HG02852 (cell line): ENCODE data around the gene HERC4.
"Not testable (repeated sequence)": the region's sequence is repeated elsewhere in the genome, so short reads cannot be mapped to it uniquely, and the experiment has no call there.

ENCODE experiments used
- ATAC-seq: cut with Tn5 transposase; IDR thresholded peaks from one replicate; pipeline ENCODE4 v1.9.1; 2021; ENCODE audit warnings: mild to moderate bottlenecking, moderate library complexity; ENCODE audit not compliant: unreplicated experiment

The HERC4 gene

GRCh38 chr10:67975871-67976270 lies 99.2 kb downstream of the HERC4 start:
- ATAC-seq, result no peak

- no peak for ATAC-seq
Observed at GRCh38 chr10:67971311-67971710, 103.8 kb downstream of the HERC4 start.

DNA sequence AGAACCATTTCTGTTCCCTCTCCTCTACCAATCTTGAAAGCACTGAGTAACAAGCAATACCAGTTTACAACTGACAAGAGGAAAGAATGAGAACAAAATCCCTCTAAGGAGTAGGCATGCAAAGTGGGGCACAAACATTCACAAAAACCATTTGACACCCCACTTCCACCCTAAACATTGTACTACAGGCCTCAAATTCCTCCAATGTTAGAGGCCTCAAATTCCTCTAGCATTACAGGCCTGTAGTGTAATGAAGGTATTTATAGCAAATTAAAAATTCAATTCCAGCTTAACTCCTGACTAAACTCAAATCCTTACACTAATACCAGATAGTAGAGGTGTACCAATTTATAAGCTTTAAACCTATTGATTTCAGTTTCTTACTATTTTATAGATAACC lies 105.2 kb downstream of the HERC4 start:
- no peak for ATAC-seq

DNA sequence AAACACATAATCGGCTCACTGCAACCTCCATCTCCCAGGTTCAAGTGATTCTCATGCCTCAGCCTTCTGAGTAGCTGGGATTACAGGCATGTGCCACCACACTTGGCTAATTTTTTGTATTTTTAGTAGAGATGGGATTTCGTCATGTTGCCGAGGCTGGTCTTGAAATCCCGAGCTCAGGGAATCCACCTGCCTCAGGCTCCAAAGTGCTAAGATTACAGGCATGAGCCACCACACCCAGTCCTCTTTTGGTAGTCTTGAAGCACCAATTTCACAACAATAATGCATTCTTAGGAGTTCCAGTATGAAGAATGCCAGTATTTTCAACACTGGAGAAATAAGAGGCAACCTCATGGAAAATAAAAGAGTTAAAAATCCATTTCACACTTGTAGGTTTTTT lies 109.0 kb downstream of the HERC4 start:
- not testable (repeated sequence) for ATAC-seq

- no peak for ATAC-seq
Observed at GRCh38 chr10:67965456-67965855, 109.6 kb downstream of the HERC4 start.

GRCh38 chr10:67959839-67960476 lies 115.1 kb downstream of the HERC4 start:
- no peak for ATAC-seq

DNA sequence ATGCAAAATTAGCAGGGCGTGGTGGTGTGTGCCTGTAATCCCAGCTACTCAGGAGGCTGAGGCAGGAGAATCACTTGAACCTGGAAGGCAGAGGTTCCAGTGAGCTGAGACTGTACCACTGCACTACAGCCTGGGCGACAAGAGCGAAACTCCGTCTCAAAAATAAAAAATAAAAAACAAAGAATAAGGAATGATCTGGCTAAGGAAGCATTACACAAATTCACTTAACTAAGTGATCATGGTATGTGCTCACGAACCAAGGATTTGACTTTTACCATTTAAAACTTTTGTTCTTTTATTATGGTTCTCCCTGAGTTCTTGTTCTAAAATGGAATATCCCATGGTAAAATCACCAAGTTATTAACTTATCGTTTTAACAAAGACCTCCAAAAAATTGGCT lies 119.5 kb downstream of the HERC4 start:
- ATAC-seq, result no peak

DNA sequence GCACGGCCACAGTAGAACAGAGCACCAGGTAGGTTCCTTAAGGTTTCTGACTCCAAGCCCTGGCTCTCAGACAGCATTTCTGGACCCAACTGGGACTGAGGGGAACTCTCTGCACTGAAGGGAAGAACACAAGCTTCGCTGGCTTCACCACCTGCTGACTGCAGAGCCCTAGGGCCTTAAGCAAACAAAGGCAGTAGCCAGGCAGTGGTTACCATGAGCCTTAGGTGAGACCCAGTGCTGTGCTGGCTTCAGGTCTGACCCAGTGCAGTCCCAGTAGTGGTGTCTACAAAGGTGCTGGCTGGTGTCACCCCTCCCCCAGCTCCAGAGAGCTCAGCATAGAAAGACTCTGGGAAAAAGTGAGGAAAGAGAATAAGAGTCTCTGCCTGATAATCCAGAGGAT lies 131.2 kb downstream of the HERC4 start:
- ATAC-seq, result no peak

- no peak for ATAC-seq
Observed at GRCh38 chr10:67936416-67936815, 138.7 kb downstream of the HERC4 start.

DNA sequence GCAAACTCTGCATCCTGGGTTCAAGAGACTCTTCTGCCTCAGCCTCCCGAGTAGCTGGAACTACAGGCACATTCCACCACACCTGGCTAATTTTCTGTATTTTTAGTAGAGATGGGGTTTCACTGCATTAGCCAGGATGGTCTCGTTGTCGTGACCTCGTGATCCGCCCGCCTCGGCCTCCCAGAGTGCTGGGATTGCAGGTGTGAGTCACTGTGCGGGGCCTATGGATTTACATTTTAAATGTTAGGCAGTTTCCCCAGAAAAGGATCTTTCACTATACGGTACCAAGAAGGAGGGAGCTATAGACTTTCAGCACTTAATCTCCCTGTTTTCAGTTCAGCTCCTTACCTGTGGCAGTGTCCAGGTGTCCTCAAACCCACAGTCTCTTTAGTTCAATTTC lies 139.9 kb downstream of the HERC4 start:
- no peak for ATAC-seq

GRCh38 chr10:67934336-67934735 lies 140.7 kb downstream of the HERC4 start:
- ATAC-seq, result no peak

GRCh38 chr10:67933199-67933598 lies 141.9 kb downstream of the HERC4 start:
- no peak for ATAC-seq

DNA sequence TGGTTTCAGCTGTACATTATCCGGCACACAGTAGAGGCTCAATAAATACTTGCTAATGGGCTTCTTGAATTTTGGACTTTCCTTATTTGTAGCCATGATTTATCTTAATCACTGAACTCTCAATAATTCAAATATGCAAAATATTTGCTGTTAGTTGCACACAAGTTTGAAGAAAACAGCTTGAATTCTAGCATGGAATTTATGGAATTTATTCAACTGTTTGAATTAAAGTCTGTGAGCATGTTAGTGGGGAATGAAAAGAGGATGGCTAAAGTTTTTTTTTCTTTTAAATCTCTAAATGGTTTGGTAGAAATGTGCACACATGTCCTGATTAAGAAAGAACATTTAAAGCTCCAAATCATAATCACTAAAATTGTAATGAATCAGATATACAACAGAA lies 148.1 kb downstream of the HERC4 start:
- ATAC-seq, result no peak

DNA sequence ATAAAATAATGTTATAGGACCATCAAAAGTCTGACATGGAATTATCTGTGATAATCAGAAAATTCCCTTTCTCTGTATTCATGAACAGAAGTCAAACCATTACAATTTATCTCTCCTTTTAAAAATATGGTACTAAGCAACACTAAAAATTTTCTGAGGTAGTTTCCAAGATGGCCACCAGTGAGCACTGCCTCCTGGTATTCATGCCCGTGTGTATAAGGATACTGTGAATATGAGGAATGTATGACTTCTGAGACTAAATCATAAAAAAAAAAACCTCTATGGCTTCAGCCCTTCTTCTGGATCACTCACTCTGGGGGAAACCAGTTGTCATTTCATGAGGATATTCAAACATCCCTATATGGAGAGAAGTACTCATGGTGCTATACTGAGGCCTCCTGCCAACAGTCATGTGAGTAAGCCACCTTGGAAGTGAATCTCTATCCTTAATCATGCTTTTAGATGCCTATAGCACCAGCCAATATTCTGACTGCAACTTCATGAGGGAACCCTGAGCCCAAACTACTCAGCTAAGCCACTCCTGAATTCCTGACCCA lies 149.6 kb downstream of the HERC4 start:
- ATAC-seq, result no peak

DNA sequence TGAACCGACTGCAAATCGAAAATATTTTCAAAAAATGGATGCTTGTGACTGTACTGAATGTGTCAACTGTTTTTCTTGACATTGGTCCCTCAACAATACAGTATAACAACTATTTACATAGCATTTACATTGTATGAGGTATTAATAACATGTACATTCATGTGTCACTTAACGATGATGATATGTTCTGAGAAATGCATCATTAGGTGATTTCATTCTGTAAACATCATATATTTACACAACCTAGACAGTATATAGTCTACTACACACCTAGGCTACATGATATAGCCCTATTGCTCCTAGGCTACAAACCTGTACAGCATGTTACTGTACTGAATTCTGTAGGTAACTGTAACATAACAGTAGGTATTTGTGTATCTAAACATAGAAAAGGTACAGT lies 150.9 kb downstream of the HERC4 start:
- ATAC-seq, result no peak

- ATAC-seq, result no peak
Observed at GRCh38 chr10:67923551-67923950, 151.5 kb downstream of the HERC4 start.

DNA sequence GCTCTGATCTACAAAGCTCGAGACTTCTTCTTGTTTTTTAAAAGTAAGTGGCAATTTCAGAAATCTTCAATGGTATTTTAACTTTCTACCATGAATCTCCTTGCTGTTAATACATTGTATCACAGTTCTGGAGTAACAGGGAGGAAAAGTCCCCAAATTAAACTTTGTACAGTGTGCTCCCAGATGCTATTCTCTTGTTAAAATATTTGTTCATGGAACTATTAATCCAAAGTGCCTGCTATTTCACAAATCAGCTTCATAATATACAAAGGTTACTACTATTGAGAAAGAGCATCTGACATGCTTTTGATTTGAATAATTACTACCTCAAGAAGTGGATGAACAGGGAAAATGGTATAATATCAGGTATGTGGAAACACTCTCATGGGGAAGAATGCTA lies 154.0 kb downstream of the HERC4 start:
- no peak for ATAC-seq

DNA sequence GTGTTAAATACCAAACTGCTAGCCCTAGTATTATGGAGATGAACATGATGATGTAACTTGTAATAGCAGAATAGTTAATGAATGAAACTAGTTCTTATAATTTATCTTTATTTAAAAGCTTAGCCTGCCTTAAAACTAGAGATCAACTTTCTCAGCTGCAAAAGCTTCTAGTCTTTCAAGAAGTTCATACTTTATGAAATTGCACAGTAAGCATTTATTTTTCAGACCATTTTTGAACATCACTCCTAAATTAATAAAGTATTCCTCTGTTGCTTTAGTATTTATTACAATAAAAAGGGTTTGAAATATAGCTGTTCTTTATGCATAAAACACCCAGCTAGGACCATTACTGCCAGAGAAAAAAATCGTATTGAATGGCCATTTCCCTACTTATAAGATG lies 157.4 kb downstream of the HERC4 start:
- ATAC-seq, result no peak

GRCh38 chr10:67917169-67917568 lies 157.9 kb downstream of the HERC4 start:
- ATAC-seq, result no peak

DNA sequence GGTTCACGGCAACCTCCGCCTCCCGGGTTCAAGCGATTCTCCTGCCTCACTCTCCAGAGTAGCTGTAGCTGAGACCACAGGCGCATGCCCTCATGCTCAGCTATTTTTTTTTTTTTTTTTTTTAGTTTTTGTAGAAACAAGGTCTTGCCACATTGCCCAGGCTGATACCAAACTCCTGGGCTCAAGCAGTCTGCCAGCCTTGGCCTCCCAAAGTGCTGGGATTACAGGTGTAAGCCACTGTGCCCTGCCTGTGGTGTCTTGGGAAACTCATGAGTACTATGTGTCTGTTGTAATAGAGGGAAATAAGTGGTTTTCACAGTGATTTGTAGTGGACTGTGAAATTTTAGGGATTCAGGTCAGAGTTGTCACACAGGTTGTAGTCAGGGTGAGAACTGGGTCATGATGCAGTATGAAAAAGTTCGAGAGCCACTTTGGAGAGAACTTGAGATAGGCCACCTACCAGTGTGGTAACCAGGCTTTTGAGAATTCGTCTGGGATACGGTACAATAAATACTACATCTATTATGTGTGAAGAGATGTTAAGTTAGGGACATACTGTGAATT lies 160.2 kb downstream of the HERC4 start:
- ATAC-seq, result no peak

- no peak for ATAC-seq
Observed at GRCh38 chr10:67912331-67912946, 162.6 kb downstream of the HERC4 start.

DNA sequence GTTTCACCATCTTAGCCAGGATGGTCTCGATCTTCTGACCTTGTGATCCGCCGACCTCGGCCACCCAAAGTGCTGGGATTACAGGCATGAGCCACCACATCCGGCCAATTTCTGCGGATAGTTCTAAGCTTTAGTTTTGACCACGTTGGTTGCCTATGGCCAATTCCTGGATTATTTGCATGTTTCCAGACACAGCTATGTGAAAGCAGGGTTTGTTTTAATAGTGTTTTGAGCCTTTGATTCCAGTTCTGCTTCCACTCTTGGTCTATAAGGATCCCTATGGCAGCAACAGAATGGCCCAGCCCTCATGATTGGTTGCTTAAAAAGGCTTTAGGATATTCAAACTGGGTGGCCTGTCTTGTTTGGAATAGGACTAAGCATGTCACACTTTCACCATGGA lies 171.5 kb downstream of the HERC4 start:
- no peak for ATAC-seq
